GM19467 (cell line): ENCODE data around the gene CNTNAP5.

Experiments
- ATAC-seq: cut with Tn5 transposase; IDR thresholded peaks from one replicate; pipeline ENCODE4 v1.9.1; 2021; ENCODE audit warnings: mild to moderate bottlenecking, moderate library complexity; ENCODE audit not compliant: unreplicated experiment

CNTNAP5 gene

DNA sequence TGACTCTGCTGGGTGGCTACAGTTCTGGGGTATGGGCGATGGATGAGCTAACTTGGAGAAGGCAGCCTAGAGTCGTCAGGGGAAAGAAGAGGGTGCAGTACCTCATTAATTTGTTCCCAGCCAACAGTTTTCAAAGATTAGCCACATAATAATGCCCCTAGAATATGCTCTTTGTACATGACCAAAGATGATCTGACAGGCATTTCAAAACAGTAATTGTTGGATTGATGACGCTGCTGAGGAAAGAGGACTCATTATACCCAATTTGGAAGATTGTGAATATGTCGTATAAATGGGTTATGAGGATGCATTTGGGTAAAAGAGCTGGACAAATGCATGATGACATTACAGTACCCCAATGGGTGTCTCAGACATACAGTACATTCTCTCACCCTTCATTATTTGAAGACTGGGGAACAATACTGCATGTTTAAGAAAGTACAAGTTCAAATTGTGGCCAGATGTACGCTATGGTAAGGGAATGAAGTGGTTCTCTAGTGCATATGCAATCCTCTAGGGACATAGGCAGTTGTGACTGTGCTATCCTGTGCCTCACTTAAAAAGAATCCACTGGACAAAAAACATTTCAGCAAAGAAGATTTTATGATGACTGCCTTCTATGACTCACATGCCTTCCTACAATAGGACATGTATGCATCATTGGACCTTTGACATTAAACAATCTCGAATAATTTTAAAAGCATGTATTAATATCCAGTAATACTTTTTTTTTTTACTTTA lies 233.2 kb downstream of the CNTNAP5 start:
- no peak for ATAC-seq

DNA sequence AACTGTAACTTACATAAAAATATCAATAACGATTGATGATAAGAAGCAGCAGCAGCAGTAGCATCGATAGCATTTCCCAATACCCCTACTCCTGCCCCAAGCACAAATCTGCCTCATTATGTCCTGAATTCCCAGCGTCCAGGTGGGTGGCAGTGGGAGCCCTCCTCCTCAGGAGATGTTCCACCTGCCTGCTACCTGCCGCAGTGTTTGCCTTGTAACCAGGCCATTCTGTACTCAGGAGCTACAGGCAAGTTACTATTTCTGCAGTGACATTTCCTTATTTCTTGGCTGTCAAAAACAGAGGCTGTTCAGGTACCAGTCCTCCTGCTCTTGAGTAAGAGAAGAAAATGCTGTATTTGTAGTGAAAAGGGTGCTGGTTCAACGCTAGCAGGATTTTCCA lies 236.4 kb downstream of the CNTNAP5 start:
- no peak for ATAC-seq

DNA sequence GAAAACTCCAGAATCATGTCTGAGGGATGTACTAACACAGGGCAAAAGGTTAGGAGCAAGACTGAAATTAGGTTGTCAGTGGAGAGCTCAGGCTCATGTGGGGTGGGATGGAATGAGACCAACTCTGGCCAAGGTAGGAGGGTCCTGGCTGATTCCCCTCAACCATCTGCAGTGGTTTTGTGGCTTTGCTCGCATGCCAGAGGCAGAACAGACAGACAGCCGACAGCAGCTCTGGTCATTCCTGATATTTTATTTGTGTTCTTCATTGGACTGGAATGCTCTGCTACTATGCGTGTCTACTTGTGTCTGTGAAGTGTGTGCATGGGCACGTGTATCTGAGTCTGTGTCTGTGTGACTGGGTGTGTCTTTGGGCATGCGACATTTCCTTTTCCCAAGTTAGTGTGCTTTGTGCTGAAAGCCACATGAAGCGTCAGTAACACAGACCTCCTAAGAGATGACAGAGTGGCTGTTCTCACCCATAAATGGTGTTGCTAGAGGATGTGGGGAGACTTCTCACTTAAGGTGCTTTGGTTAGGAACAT lies 239.5 kb downstream of the CNTNAP5 start:
- no peak for ATAC-seq

DNA sequence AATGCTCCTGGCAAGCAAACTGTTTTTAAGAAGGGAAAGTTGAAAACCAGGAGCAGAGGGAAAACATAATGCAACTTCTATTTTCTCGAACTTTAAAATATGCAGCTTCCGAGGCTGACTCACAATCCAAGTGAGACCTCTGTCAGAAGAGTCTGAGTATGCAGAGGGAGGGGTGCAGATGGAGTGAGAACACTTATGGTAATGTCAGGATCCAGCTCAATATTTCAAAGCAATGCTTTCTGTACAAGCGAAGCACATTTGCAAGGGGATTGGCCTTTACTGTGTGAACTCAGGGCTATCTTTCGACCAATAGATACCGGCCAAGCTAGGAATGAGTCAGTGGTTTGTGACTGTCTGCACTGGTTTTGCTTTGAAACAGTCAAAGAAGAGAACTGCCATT lies 242.7 kb downstream of the CNTNAP5 start:
- ATAC-seq, result no peak

DNA sequence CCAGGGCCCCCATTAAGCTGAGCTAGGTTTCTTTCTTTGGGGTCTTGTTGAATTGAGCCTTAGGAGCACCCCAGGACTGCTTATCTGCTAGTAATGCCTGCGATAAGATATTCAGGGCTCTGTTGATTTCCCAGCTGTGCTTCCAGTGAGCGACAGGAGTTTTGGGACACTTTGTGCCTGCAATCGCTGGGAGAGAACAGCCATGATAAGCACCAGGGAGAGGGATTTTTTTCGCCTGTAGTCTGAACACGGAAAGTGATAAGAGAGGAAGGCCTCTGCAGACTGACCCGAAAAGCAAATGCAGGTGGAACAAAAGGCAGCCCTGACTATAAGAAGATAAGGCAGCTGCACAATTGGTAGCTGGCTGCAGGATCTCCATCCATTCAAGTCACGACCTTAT lies 244.3 kb downstream of the CNTNAP5 start:
- ATAC-seq, result no peak

DNA sequence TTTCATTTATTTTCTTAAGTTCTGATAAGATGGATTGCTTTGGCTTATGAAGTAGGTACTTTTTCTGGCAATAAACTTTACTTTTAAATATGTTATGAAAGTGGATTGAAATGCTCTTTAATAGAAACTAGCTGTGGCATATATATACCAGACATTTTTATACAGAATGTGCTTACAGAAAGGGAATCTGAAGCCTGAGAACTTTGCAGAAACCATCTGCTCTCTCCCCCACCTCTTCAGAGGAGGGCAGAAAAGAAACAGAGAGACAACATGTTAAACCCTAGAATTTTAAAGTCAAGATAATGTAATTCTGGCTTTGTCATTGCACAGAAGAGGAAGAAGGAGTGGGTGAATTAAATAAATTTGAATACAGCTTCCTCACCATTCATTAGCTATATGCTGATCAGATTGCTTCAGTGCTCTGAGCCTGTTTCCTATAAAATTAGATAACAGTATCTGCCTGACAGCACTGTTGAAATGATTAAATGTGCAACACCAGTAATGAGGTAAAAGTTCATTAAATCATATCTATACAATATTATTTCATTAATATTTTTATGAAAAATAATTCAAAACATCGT lies 247.3 kb downstream of the CNTNAP5 start:
- ATAC-seq, result no peak

DNA sequence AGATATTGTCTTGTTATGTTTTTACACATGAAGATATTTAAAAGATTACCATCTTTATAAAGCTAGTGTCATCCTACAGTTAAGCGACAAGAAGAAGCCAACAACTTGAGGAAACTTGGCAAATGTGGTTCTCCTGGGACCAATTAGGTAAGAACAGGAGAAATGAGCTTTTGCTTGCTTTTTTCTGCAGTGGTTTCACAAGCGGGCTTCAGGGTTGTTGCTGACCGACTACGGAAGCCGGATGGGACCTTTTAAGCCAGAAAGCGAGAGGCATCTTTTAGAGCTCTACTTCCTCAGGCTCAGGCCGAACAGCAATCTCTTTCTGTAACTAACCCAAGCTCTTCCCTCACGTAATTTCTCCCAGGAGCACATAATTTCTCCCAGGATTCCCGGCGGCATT lies 256.5 kb downstream of the CNTNAP5 start:
- ATAC-seq, result no peak

DNA sequence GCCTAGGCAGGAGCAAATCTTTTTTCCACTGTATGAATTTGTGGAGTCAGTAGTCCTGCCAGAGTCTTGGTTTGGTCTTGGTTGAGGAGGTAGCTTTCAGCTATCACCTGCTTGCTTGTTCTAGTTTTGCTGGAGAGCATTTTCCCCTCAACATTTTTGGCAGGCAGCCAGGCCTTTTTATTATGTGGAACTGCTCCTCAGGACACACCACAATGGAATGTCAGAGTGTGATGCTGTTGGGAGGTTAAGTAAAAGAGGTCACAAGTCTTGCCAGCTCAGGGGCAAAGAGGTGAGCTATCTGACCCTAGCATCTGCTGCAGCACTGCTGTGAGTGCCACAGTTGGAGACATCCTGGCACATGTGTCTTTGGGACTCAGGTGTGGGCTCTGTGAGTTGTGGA lies 258.0 kb downstream of the CNTNAP5 start:
- ATAC-seq, result no peak

DNA sequence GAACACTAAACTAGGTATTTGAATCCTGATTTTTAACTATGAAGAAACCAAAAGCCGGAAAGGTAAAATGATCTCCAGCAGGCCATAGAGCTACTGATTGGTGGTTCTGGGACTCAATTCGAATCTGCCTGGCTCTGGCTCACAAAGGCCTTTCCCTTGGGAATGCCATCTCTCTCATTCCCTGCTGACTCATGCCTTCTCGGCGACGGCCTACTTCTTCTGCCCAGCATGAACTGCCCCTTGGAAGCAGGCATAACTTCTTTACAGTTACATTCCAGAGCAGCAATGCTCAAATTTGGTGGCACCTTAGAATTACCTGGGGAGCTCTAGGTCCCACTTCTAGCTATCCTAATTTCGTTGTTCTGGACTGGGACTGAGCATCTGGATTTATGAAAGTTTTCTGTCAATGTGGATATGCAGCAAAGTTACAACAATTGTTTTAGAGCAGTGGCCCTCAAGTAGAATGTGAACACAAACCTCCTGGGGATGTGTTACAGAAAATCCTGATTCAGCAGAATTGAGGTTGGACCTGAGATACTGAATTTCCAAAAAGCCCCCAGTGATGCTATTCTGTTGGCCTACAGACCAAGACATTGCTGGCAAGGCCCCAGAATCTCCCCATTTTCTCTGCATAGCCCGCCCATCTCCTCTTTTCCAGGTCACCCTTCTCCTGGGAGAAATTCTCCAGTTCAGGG lies 261.1 kb downstream of the CNTNAP5 start:
- ATAC-seq, result no peak

DNA sequence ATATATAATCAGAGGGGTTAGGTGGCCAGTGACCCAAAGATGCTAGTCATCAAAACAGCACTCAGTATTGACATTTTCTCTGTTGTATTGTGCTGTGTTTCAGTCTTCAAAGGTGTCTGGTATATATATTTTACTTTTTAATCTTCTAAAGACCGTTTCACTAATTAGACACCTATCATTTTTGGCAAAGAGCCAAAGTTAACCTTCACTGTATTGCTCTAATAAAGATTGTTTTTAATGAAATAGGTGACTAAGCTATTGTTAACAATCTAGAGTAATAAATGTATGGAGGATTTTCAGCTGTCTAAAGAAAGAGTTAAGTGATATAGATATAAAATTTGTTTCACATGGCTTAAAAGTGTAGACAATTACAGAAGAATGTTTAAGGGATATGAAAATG lies 264.0 kb downstream of the CNTNAP5 start:
- no peak for ATAC-seq

DNA sequence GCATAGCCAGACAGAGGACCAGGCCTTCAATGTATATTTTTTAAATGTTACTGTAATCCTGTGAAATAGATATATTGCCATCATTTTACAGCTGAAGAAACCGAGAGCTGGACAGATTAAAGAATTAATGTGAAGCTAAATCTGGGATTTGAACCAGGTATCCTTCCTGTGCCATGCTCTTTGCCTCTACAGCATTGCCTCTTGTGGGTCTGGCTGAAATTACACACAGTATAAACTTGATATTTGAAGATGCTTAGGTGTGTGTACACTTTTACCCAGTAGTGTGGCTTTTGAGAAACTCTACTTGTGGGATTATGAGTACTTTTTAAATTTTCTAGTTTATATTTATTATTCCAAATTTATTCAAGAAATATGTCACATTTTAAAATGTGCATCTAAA lies 264.5 kb downstream of the CNTNAP5 start:
- ATAC-seq, result no peak

DNA sequence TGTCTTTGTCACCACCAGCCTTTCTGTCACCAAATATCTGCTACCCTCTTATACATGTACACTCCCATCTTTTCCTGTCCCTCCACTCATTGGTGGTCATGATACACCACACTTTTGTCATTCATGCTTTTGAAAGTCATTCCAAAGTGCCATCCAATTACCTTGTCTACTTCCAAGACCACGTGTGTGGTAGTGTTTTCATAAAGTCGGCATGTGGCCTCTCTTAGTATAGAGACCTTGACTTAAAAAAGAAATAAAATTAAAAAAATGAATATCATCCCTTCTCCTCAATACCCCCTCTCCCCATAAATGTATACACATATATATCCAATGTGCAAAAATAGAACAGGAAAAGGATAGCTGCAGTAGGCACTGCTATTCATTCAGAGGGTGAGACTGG lies 271.4 kb downstream of the CNTNAP5 start:
- no peak for ATAC-seq

DNA sequence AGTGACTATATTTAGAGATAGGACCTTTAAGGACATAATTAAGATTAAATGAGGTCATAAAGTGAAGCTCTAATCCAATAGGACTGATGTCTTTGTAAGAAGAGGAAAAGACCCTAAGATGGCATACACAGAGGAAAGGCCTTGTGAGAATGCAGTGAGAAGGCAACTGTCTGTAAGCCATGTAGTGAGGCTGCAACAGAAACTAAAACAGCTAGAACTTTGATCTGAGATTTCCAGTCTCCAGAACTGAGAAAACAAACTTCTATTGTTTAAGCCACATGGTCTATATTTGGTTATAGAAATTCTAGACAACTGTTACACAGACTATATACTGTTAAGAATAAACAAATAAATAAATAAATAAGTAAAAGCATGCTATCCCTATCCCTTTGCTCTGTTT lies 276.8 kb downstream of the CNTNAP5 start:
- no peak for ATAC-seq

DNA sequence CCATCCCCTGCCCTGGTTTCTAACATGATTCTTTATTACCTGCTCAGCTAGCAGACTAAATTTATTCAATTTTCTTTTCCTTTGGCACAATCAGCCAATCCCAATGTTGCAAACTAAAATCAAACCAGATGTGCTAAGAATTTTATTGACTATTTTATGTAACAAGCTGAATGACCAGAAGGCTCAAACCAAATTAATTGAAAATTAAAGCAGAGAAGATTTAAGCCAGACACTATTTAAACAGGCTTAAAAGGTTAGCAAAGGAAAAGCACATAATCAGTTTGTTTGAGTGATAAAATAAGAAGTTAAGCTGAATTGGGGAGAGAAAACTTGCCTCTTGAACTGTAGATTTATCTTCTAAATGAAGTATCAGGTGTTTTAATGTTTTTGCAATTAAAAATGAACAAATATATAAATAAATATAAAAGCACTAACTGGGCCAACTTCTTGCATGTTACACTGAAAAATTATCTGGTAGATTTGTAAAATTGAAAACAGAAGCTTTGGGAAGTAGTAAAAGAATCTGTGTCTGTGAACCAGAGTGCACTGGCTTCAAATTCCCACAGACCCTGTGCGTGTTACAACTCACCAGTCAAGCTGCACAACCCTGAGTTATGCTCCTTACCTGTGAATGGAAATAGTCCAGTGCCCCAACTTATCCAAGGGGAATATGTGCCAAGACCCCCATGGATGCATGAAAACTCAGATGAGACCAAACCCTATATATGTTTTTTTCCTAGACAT lies 283.4 kb downstream of the CNTNAP5 start:
- no peak for ATAC-seq

DNA sequence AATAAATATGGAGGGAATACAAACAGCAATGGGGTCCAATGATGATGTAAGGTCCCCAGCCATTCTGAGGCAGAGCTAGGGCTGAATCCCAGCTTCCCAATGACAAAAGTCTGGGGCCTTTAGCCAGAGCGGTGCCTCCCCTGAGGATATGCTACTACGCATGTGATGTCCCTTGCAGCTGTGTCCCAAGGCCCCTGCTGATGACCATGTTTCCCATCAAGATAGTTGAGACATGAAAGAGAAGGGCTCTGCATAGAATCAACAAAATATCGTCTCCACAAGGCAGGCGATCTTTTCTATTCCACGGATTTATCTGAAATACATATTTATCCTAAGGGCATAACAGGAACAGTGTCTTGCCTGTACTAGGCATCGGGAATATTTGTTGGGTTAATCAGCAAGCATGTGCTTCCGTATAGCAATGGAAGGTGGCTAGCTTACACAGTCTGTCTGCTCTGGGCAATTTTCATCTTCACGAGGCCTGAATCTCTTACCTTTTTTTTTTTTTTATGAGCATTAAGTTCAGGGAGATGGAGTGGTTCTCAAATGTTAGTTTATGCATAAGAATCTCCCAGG lies 284.6 kb downstream of the CNTNAP5 start:
- ATAC-seq, result no peak

DNA sequence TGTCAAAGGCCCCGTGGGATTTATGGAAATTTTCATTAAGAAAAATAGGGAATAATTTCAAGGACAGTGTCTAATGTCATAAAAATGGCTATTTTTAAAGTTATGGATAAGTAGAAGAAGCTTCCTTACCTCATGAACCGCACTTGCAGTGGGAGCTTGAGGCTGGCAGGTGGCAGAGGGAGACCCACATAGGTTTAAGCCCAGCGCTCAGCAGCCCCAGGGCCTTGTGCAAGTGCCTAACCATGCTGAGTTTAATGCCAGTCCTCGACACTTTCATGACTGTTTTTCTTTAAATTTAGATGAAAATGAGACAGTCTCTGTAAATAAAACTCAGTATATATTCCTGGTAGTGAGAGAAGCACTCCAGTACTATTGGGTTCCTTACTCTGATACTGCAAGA lies 285.6 kb downstream of the CNTNAP5 start:
- ATAC-seq, result no peak

DNA sequence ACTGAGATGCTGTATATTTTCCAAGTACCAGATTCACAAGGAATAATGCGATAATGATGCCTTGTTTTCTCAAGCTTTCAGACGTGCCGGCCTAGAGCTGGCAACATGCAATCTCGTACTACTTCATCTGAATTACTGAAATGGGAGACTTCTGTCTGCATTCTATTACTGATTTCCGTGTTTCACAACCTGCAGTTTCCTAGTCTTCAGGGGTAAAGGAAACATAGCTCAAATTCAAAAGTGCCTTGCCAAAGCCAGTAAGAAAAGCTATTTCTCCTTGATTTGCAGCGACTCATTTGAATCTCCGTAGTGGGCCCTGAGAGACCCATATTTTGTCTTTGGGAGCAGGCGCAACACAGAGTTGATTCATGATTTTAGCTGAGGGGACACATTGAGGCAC lies 289.0 kb downstream of the CNTNAP5 start:
- no peak for ATAC-seq

DNA sequence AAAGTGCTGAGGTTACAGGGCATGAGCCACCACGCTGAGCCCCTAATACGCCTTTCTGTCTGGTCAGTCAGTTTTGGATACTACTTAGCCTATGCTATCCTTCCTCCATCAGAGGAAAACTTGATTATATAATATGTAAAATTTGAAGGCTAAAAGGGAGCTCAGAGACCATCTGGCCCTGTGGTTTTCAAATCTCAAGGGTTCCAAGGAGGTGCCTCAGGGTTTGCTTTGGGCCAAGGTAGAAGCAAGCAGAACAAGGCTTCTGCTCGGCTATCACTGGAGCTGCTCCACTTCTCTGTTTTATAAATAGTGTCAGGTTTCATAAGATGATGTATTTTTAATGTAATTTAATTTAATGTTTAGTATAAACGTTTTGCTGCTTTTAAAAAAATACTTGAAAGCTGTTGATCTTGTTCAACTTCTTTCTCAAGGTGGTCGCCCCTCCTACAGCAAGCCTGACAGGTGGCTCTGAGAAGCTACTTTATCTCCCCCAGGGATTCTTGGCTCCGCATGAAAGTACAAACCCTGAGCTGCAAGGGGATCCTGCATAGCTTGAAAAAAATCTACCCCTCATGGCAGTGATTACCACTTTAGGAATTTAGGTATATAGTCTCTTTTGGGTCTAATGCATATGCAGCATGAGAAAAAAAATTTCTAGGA lies 290.3 kb downstream of the CNTNAP5 start:
- no peak for ATAC-seq

DNA sequence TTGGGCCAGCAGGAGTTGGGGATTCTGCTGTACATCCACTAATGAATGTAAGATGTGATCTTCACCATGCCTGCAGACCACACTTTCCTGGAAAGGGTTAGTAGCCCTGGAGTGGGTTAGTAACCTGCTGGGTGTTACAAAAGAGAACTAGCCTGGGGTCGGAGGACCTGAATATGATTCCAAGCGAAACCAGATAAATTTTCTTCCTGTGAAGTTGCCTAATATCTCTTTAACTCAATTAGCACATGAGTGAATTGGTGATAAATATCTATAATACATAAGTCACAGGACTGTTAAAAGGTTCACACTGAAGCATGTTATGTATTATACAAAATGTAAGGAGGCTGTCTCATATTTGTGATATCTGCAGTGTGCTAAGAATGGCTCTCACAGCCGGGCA lies 291.0 kb downstream of the CNTNAP5 start:
- ATAC-seq, result no peak

DNA sequence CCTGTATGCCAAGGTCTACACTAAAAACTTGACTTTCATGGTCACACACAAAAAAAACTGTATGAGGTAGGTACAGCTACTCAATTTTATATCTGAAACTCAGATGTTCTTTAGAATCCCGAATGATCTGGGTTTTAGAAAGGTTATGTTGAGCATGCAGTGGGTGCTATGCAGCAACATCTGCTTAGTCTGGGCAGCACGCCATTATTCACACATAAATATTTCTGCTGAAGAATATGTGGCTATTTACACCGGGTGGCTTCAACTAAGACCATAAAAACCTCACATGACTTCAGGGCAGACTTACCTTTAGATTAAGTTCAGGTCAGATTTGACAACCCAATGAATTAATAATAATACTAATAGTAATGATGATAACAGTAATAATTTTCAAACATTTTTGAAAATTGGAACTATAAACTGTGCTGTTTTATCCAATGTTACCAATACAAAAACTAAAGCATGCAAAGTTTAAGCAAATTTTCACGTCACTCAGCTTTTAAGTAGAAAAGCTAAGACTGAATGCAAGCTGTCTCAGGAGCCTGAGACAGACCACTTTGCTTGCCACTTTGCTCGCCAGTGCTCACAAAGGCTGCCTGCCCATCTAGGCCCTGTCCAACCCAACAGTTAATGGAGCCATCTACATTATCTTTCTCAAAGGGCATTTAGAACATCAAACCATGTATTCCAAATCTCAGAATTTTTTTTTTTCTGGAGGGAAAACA lies 292.0 kb downstream of the CNTNAP5 start:
- no peak for ATAC-seq
